ENCODE data around the gene SDHAF1. TPM values are rescaled to one million over a fixed set of nuclear protein-coding genes. Genes with fewer than 3 reads are reported as not detected.
"Not testable (repeated sequence)": the region's sequence is repeated elsewhere in the genome, so short reads cannot be mapped to it uniquely, and the experiment has no call there.

SDHAF1 gene
- polyA plus RNA-seq, 3 donors, result 10.6 to 15.7 (median 15.3) TPM

GRCh38 chr19:36032251-36033104 lies 37.5 kb downstream of the SDHAF1 start, which contains the start of gene CLIP3:
Gene CLIP3 (minus strand): TSS chr19:36032873. CDS start chr19:36032357, 516 bp downstream.
- peak in 4 of 11 donors; percentile 59 to 68 (median 62) for DNase-seq (ENCODE audit: extremely low read depth in 1 of 11, low read depth in 9 of 11, low spot score in 4 of 11)

- DNase-seq (ENCODE audit: extremely low read depth in 1 of 11, low read depth in 9 of 11, low spot score in 4 of 11), result no peak
Observed at GRCh38 chr19:36040495-36040894, 45.5 kb downstream of the SDHAF1 start.

GRCh38 chr19:36041092-36041491 lies 46.1 kb downstream of the SDHAF1 start:
- DNase-seq (ENCODE audit: extremely low read depth in 1 of 11, low read depth in 9 of 11, low spot score in 4 of 11), result not testable (repeated sequence)

GRCh38 chr19:36041831-36042230 lies 46.8 kb downstream of the SDHAF1 start:
- peak in 4 of 11 donors; percentile 43 to 69 (median 54) for DNase-seq (ENCODE audit: extremely low read depth in 1 of 11, low read depth in 9 of 11, low spot score in 4 of 11)

GRCh38 chr19:36043952-36044351 lies 49.0 kb downstream of the SDHAF1 start:
- no peak for DNase-seq (ENCODE audit: extremely low read depth in 1 of 11, low read depth in 9 of 11, low spot score in 4 of 11)

Other genes with a start within 250 kb of the SDHAF1 start
- gene U2AF1L4, start 249.8 kb upstream of the SDHAF1 start, polyA plus RNA-seq (ENCODE audit: insufficient read length in 3 of 3), result 10 to 100 TPM; 12.8 to 19.3 (median 19.0) TPM
- gene PSENEN, start 249.5 kb upstream of the SDHAF1 start, polyA plus RNA-seq (ENCODE audit: insufficient read length in 3 of 3), result 10 to 100 TPM; 59.6 to 66.5 (median 65.4) TPM
- gene LIN37, start 246.6 kb upstream of the SDHAF1 start, polyA plus RNA-seq (ENCODE audit: insufficient read length in 3 of 3), result 10 to 100 TPM; 12.5 to 12.9 (median 12.6) TPM
- gene HSPB6, start 238.2 kb upstream of the SDHAF1 start, polyA plus RNA-seq (ENCODE audit: insufficient read length in 3 of 3), result 10 to 100 TPM; 18.4 to 27.8 (median 22.7) TPM
- 10 to 100 TPM; 14.5 to 23.7 (median 16.3) TPM for gene PROSER3, start 237.0 kb upstream of the SDHAF1 start, polyA plus RNA-seq (ENCODE audit: insufficient read length in 3 of 3)
- 10 to 100 TPM; 17.7 to 45.7 (median 33.6) TPM for gene ARHGAP33, start 219.6 kb upstream of the SDHAF1 start, polyA plus RNA-seq (ENCODE audit: insufficient read length in 3 of 3)
- gene PRODH2, start 182.3 kb upstream of the SDHAF1 start, polyA plus RNA-seq (ENCODE audit: insufficient read length in 3 of 3), result 10 to 100 TPM; 28.7 to 50.1 (median 42.4) TPM
- 100 to 1,000 TPM; 138 to 184 (median 158) TPM for gene NPHS1, start 142.7 kb upstream of the SDHAF1 start, polyA plus RNA-seq (ENCODE audit: insufficient read length in 3 of 3)
- 10 to 100 TPM in 1 of 3 donors, 1 to 10 TPM in 2; 9.5 to 12.0 (median 9.6) TPM for gene KIRREL2, start 138.3 kb upstream of the SDHAF1 start, polyA plus RNA-seq (ENCODE audit: insufficient read length in 3 of 3)
- gene APLP1, start 126.6 kb upstream of the SDHAF1 start, polyA plus RNA-seq (ENCODE audit: insufficient read length in 3 of 3), result 10 to 100 TPM; 24.2 to 27.4 (median 27.3) TPM
- 1 to 10 TPM; 2.4 to 5.9 (median 3.6) TPM for gene NFKBID, start 94.6 kb upstream of the SDHAF1 start, polyA plus RNA-seq (ENCODE audit: insufficient read length in 3 of 3)
- 1 to 10 TPM; 3.3 to 5.4 (median 5.3) TPM for gene HCST, start 92.7 kb upstream of the SDHAF1 start, polyA plus RNA-seq (ENCODE audit: insufficient read length in 3 of 3)
- 10 to 100 TPM in 2 of 3 donors, 1 to 10 TPM in 1; 9.0 to 14.3 (median 11.9) TPM for gene TYROBP, start 86.9 kb upstream of the SDHAF1 start, polyA plus RNA-seq (ENCODE audit: insufficient read length in 3 of 3)
- 10 to 100 TPM in 2 of 3 donors, 1 to 10 TPM in 1; 8.2 to 13.9 (median 13.3) TPM for gene LRFN3, start 58.8 kb upstream of the SDHAF1 start, polyA plus RNA-seq (ENCODE audit: insufficient read length in 3 of 3)
- gene SYNE4, start 13.6 kb downstream of the SDHAF1 start, polyA plus RNA-seq (ENCODE audit: insufficient read length in 3 of 3), result 10 to 100 TPM in 2 of 3 donors, 1 to 10 TPM in 1; 9.8 to 16.4 (median 11.8) TPM
- gene ALKBH6, start 19.0 kb downstream of the SDHAF1 start, polyA plus RNA-seq (ENCODE audit: insufficient read length in 3 of 3), result 10 to 100 TPM; 14.0 to 15.8 (median 15.4) TPM
- gene CLIP3, start 37.7 kb downstream of the SDHAF1 start, polyA plus RNA-seq (ENCODE audit: insufficient read length in 3 of 3), result 10 to 100 TPM; 51.9 to 54.0 (median 53.7) TPM
- gene THAP8, start 59.1 kb downstream of the SDHAF1 start, polyA plus RNA-seq (ENCODE audit: insufficient read length in 3 of 3), result 10 to 100 TPM in 2 of 3 donors, 1 to 10 TPM in 1; 9.0 to 14.8 (median 13.9) TPM
- gene WDR62, start 59.7 kb downstream of the SDHAF1 start, polyA plus RNA-seq (ENCODE audit: insufficient read length in 3 of 3), result 1 to 10 TPM; 4.4 to 6.2 (median 5.0) TPM
- not detected for gene OVOL3, start 116.0 kb downstream of the SDHAF1 start, polyA plus RNA-seq (ENCODE audit: insufficient read length in 3 of 3)
- 10 to 100 TPM; 46.2 to 58.4 (median 49.9) TPM for gene POLR2I, start 119.7 kb downstream of the SDHAF1 start, polyA plus RNA-seq (ENCODE audit: insufficient read length in 3 of 3)
- gene TBCB, start 120.3 kb downstream of the SDHAF1 start, polyA plus RNA-seq (ENCODE audit: insufficient read length in 3 of 3), result 100 to 1,000 TPM; 107 to 146 (median 119) TPM
- 100 to 1,000 TPM; 522 to 608 (median 545) TPM for gene CAPNS1, start 144.9 kb downstream of the SDHAF1 start, polyA plus RNA-seq (ENCODE audit: insufficient read length in 3 of 3)
- 10 to 100 TPM; 16.5 to 30.8 (median 30.2) TPM for gene COX7A1, start 157.3 kb downstream of the SDHAF1 start, polyA plus RNA-seq (ENCODE audit: insufficient read length in 3 of 3)
- gene ZNF565, start 219.5 kb downstream of the SDHAF1 start, polyA plus RNA-seq (ENCODE audit: insufficient read length in 3 of 3), result 1 to 10 TPM; 7.0 to 7.8 (median 7.0) TPM
- gene ZNF146, start 219.9 kb downstream of the SDHAF1 start, polyA plus RNA-seq (ENCODE audit: insufficient read length in 3 of 3), result 100 to 1,000 TPM; 123 to 168 (median 139) TPM

Data from renal cortex interstitium (tissue), 11 donors.